HepG2 (cell line): ENCODE measurements around the gene KHK. TPM values are rescaled to one million over a fixed set of nuclear protein-coding genes. Genes with fewer than 3 reads are reported as not detected.

Experiments
- ISL2 ChIP-seq: sonication (generic); formaldehyde crosslinking; IDR thresholded peaks from 2 replicates; pipeline ENCODE4 v1.5.0; 2020; ENCODE audit warnings: missing genetic modification reagents
- MAZ ChIP-seq, 2 experiments: sonication (generic) in 1 of 2; formaldehyde crosslinking in 1 of 2; IDR thresholded peaks; 2 replicates each; pipeline versions ENCODE4 v1.5.0 to v1.6.1; 2012 to 2020; ENCODE audit warnings: low read depth in 2 of 2, mild to moderate bottlenecking in 2 of 2, borderline replicate concordance in 1 of 2, improper control_type of control experiment in 1 of 2, low read length in 1 of 2, missing genetic modification reagents in 1 of 2, moderate library complexity in 1 of 2
- MED1 ChIP-seq: sonication (generic); formaldehyde crosslinking; IDR thresholded peaks from 2 replicates; pipeline ENCODE4 v1.4.0; 2020; ENCODE audit warnings: missing genetic modification reagents
- PITX1 ChIP-seq: sonication (generic); formaldehyde crosslinking; IDR thresholded peaks from 2 replicates; pipeline ENCODE4 v1.5.1; 2020; ENCODE audit warnings: mild to moderate bottlenecking, missing genetic modification reagents
- POGZ ChIP-seq: sonication (generic); formaldehyde crosslinking; IDR thresholded peaks from 2 replicates; pipeline ENCODE4 v1.4.0; 2020; ENCODE audit warnings: mild to moderate bottlenecking, missing genetic modification reagents
- SRY ChIP-seq: sonication (generic); formaldehyde crosslinking; IDR thresholded peaks from 2 replicates; pipeline ENCODE4 v1.8.0; 2022; ENCODE audit warnings: mild to moderate bottlenecking, missing genetic modification reagents
- STAT6 ChIP-seq: sonication (generic); formaldehyde crosslinking; IDR thresholded peaks from 2 replicates; pipeline ENCODE4 v1.4.0; 2020; ENCODE audit warnings: missing genetic modification reagents, mild to moderate bottlenecking, borderline replicate concordance
- ZNF10 ChIP-seq: sonication (generic); formaldehyde crosslinking; IDR thresholded peaks from 2 replicates; pipeline ENCODE4 v1.4.0; 2020; ENCODE audit warnings: mild to moderate bottlenecking, low read depth, missing genetic modification reagents, borderline replicate concordance
- ZNF329 ChIP-seq: sonication (generic); formaldehyde crosslinking; IDR thresholded peaks from 2 replicates; pipeline ENCODE4 v1.9.0; 2021; ENCODE audit warnings: low read depth, mild to moderate bottlenecking, missing genetic modification reagents
- ZNF644 ChIP-seq: IDR thresholded peaks from 2 replicates; pipeline ENCODE4 v1.6.1; 2016; ENCODE audit warnings: low read depth
- ZSCAN9 ChIP-seq: IDR thresholded peaks from 2 replicates; pipeline ENCODE4 v1.6.1; 2016; ENCODE audit warnings: borderline replicate concordance
- polyA plus RNA-seq, 8 experiments: library from polyadenylated mRNA; depleted of rRNA in 3 of 8; stranded (reverse) in 7 of 8; unstranded in 1 of 8; fragments of >200 nt; fragmentation: Illumina TruSeq in 4 of 8; extraction: Trizol in 4 of 8; gene quantifications; 2 replicates each; pipeline versions ENCODE4 v1.2.1 to v1.2.3, GENCODE V29; 2011 to 2016; ENCODE audit warnings: low read depth in 4 of 8, missing spikeins in 1 of 8, mixed read lengths in 1 of 8; ENCODE audit not compliant: insufficient read depth in 1 of 8
- total RNA-seq, 5 experiments: library from RNA; depleted of rRNA; stranded (reverse); fragments of >200 nt; fragmentation: Illumina TruSeq; extraction: Trizol; gene quantifications; 2 replicates each; pipeline ENCODE4 v1.2.3, GENCODE V29; 2016; ENCODE audit warnings: low read depth in 1 of 5
- TF ChIP-seq, protein P1 (sequence below): sonication (generic); formaldehyde crosslinking; IDR thresholded peaks from 2 replicates; pipeline ENCODE4 v1.4.0; 2020; ENCODE audit warnings: missing genetic modification reagents, mild to moderate bottlenecking, borderline replicate concordance
- TF ChIP-seq, protein P2 (sequence below): sonication (generic); formaldehyde crosslinking; IDR thresholded peaks from 2 replicates; pipeline ENCODE4 v1.4.0; 2020; ENCODE audit warnings: missing genetic modification reagents
- TF ChIP-seq, protein P3 (sequence below): sonication (generic); formaldehyde crosslinking; IDR thresholded peaks from 2 replicates; pipeline ENCODE4 v1.5.0; 2020; ENCODE audit warnings: mild to moderate bottlenecking, missing genetic modification reagents

Gene KHK
- total and polyA plus RNA-seq, 2 of the 13 experiments (the other 11 are each of a cell fraction or from before 2014, with no cell fraction given): 40.9 to 99.2 TPM

DNA sequence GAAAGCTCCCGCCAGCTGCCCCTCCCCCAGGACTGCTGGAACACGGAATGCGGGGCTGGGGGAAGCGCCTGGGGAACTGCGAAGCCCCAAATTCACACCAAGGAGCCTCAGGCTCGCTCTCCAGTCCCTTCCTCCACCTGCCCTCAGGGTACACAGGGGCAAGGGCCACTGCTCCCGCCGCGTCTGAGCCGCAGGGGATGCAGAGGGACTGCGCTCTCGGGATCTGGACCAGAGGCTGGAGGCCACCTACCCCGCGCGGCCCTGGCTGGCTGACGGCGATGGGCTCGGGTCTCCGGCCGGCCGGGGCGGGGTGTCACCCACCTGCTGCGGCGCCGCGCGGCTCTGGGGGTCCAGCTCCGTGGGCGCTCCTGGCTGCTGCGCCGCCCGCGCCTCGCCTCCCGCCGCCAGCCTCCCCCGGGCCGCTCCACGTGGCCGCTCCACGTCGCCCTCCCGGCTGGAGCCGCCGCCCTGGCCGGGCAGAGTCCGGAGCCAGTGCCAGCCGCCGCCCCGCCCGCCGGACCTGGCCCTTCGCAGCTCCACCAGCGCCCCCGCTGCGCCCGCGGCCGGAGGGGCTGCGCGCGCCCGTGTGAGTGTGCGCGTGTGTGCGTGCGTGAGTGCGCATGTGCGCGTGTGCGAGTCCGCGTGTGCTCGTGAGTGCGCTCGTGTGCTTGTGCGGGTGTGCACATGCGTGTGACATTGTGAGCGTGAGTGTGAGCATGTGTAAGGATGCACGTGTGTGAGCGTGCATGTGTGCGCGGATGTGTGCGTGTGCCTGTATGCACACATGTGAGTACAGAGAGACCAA is 32.2 kb downstream of the KHK start, which contains the start of gene CGREF1 (continued):
- TF ChIP-seq STAT6 (CRISPR knock-in tag) (no peak), SRY (CRISPR knock-in tag) (0 out of 2 replicates have a peak, but pooled peaks have one; percentile 34), ZSCAN9 (CRISPR knock-in tag) (no peak), PITX1 (no peak), MED1 (CRISPR knock-in tag) (no peak), MAZ (IDR thresholded peaks at IDR 0.05; ENCODE audit: borderline replicate concordance, low read depth, low read length) (no peak; the same call in 1 of the 2 replicates), MAZ (CRISPR knock-in tag; IDR thresholded peaks at IDR 0.05; ENCODE audit: low read depth) (peak; percentile 59), POGZ (CRISPR knock-in tag) (no peak), ISL2 (CRISPR knock-in tag) (no peak), ZNF329 (CRISPR knock-in tag) (0 out of 2 replicates have a peak, but pooled peaks have one; percentile 37), ZNF644 (no peak), ZNF10 (CRISPR knock-in tag) (no peak)
- TF ChIP-seq, protein P1, sequence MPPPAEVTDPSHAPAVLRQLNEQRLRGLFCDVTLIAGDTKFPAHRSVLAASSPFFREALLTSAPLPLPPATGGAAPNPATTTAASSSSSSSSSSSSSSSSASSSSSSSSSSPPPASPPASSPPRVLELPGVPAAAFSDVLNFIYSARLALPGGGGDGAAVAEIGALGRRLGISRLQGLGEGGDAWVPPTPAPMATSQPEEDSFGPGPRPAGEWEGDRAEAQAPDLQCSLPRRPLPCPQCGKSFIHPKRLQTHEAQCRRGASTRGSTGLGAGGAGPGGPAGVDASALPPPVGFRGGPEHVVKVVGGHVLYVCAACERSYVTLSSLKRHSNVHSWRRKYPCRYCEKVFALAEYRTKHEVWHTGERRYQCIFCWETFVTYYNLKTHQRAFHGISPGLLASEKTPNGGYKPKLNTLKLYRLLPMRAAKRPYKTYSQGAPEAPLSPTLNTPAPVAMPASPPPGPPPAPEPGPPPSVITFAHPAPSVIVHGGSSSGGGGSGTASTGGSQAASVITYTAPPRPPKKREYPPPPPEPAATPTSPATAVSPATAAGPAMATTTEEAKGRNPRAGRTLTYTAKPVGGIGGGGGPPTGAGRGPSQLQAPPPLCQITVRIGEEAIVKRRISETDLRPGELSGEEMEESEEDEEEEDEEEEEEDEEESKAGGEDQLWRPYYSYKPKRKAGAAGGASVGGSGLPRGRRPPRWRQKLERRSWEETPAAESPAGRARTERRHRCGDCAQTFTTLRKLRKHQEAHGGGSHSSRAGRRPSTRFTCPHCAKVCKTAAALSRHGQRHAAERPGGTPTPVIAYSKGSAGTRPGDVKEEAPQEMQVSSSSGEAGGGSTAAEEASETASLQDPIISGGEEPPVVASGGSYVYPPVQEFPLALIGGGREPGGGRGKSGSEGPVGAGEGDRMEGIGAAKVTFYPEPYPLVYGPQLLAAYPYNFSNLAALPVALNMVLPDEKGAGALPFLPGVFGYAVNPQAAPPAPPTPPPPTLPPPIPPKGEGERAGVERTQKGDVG (CRISPR knock-in tag): 0 out of 2 replicates have a peak, but pooled peaks have one; percentile 68
- TF ChIP-seq, protein P2, sequence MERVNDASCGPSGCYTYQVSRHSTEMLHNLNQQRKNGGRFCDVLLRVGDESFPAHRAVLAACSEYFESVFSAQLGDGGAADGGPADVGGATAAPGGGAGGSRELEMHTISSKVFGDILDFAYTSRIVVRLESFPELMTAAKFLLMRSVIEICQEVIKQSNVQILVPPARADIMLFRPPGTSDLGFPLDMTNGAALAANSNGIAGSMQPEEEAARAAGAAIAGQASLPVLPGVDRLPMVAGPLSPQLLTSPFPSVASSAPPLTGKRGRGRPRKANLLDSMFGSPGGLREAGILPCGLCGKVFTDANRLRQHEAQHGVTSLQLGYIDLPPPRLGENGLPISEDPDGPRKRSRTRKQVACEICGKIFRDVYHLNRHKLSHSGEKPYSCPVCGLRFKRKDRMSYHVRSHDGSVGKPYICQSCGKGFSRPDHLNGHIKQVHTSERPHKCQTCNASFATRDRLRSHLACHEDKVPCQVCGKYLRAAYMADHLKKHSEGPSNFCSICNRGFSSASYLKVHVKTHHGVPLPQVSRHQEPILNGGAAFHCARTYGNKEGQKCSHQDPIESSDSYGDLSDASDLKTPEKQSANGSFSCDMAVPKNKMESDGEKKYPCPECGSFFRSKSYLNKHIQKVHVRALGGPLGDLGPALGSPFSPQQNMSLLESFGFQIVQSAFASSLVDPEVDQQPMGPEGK: peak; percentile 7; the same call in 1 of the 2 replicates
- TF ChIP-seq, protein P3, sequence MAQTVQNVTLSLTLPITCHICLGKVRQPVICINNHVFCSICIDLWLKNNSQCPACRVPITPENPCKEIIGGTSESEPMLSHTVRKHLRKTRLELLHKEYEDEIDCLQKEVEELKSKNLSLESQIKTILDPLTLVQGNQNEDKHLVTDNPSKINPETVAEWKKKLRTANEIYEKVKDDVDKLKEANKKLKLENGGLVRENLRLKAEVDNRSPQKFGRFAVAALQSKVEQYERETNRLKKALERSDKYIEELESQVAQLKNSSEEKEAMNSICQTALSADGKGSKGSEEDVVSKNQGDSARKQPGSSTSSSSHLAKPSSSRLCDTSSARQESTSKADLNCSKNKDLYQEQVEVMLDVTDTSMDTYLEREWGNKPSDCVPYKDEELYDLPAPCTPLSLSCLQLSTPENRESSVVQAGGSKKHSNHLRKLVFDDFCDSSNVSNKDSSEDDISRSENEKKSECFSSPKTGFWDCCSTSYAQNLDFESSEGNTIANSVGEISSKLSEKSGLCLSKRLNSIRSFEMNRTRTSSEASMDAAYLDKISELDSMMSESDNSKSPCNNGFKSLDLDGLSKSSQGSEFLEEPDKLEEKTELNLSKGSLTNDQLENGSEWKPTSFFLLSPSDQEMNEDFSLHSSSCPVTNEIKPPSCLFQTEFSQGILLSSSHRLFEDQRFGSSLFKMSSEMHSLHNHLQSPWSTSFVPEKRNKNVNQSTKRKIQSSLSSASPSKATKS (CRISPR knock-in tag): no peak
